ENCODE measurements around the gene RAB37. TPM values are rescaled to one million over a fixed set of nuclear protein-coding genes. Genes with fewer than 3 reads are reported as not detected.

The RAB37 gene
- total and polyA plus RNA-seq, 2 of the 8 experiments (the other 6 are each of a cell fraction or from before 2014, with no cell fraction given), result 5.5 to 6.1 TPM

GRCh38 chr17:74792586-74793105 is 55.6 kb downstream of the RAB37 start:
- H3K4me3 ChIP-seq (ENCODE audit: extremely low read depth in 1 of 4, insufficient read depth in 2 of 4, low read depth in 3 of 4, low read length in 4 of 4), result no peak overlapping the region
- no peak overlapping the region for H2AFZ ChIP-seq (ENCODE audit: low read length)
- no peaks in the 10 kb centered on the region for H3K27me3 ChIP-seq (replicated peaks in 1 of 4; ENCODE audit: control insufficient read depth in 3 of 4, extremely low read depth in 1 of 4, insufficient read depth in 3 of 4, low read length in 3 of 4)
- H2BK20ac ChIP-seq (ENCODE audit: low read length), result no peak overlapping the region
- H3K79me2 ChIP-seq (ENCODE audit: control insufficient read depth in 1 of 2, insufficient read depth in 2 of 2, low read length in 2 of 2), result no peaks in the 10 kb centered on the region
- FAIRE-seq, result no peak
- POLR2A ChIA-PET (ENCODE audit: partially characterized antibody), result interaction anchor here (0.9 to 1.8 kb wide), 4 partner anchors 60 to 91 kb away, joined by 3 to 4 read pairs (median 3); no protein-coding TSS in a partner anchor
- H2BK15ac ChIP-seq (ENCODE audit: low read length), result no peak overlapping the region
- no peak overlapping the region for H3K18ac ChIP-seq (ENCODE audit: extremely low read depth, low read length)
- no peak overlapping the region for H4K8ac ChIP-seq (ENCODE audit: extremely low read depth, insufficient read depth, low read length)
- H3K27ac ChIP-seq (ENCODE audit: low read depth, low read length), result no peak overlapping the region
- CTCF ChIA-PET (ENCODE audit: partially characterized antibody), result interaction anchor here (1.9 to 99.6 kb wide), 6 partner anchors 7 to 99 kb away, joined by 4 to 2981 read pairs (median 22); partner anchors contain the start of genes FDXR and GRIN2C
- no peaks in the 10 kb centered on the region for H3K9me3 ChIP-seq (ENCODE audit: insufficient read depth in 2 of 2, low read depth in 1 of 2, low read length in 1 of 2)
- peaks cover 3 to 7% of the 10 kb centered on the region in 2 experiments for H4K20me1 ChIP-seq (replicated peaks in 1 of 2; ENCODE audit: control insufficient read depth in 1 of 2, insufficient read depth in 2 of 2, low read length in 2 of 2)
- peaks cover 0 to 16% (median 5%) of the 10 kb centered on the region in 4 experiments; a peak in 6 of 8 replicates for H3K36me3 ChIP-seq (ENCODE audit: control insufficient read depth in 2 of 4, insufficient read depth in 4 of 4, low read length in 3 of 4)
- no peak overlapping the region for H2BK5ac ChIP-seq (ENCODE audit: low read depth, low read length)
- no peak for DNase-seq (ENCODE audit: low read depth in 1 of 2, low spot score in 2 of 2)
- no peak overlapping the region for H4K5ac ChIP-seq (ENCODE audit: insufficient read length, low read depth, low read length)
- H3K23me2 ChIP-seq (ENCODE audit: low read depth, low read length), result no peaks in the 10 kb centered on the region
- H3K56ac ChIP-seq (replicated peaks; ENCODE audit: insufficient read length, low read depth, low read length), result no peak overlapping the region
- 90% methylated on average over 12 of the region's 12 CpGs; no CpG with 5 or more reads in 1 of the 2 experiments for WGBS, 2 experiments (ENCODE audit: extremely low coverage in 1 of 2, insufficient coverage in 1 of 2, insufficient read length in 1 of 2, insufficient replicate concordance in 2 of 2, low coverage in 1 of 2, low lambda C conversion rate in 2 of 2, missing lambda C conversion rate in 1 of 2)
- H2AK5ac ChIP-seq (ENCODE audit: low read depth, low read length), result no peak overlapping the region
- no peak overlapping the region for H3K9ac ChIP-seq (replicated peaks in 1 of 4; ENCODE audit: extremely low read depth in 1 of 4, low read depth in 3 of 4, low read length in 3 of 4)
- H3K4ac ChIP-seq (replicated peaks; ENCODE audit: insufficient read length, low read depth, low read length), result no peak overlapping the region
- H3K14ac ChIP-seq (ENCODE audit: insufficient read length), result no peak overlapping the region
- H4K91ac ChIP-seq (replicated peaks; ENCODE audit: insufficient read length, low read length), result no peak overlapping the region
- H3K23ac ChIP-seq (ENCODE audit: insufficient read length), result no peak overlapping the region
- H3K4me1 ChIP-seq (replicated peaks in 1 of 4; ENCODE audit: control insufficient read depth in 3 of 4, insufficient read depth in 4 of 4, low read length in 3 of 4), result no peaks in the 10 kb centered on the region; a peak in 1 of 7 replicates
- H2BK12ac ChIP-seq (ENCODE audit: low read depth, low read length), result no peak overlapping the region
- no peak overlapping the region for H3K4me2 ChIP-seq (ENCODE audit: insufficient read depth in 1 of 2, low read depth in 2 of 2, low read length in 2 of 2)
- H2BK120ac ChIP-seq (replicated peaks; ENCODE audit: low read depth, low read length), result no peak overlapping the region
- no peaks in the 10 kb centered on the region for H3K79me1 ChIP-seq (ENCODE audit: low read depth, low read length)

Measured in H1 (cell line).